Measurements from ENCODE around the gene NECTIN3.

Gene NECTIN3

DNA sequence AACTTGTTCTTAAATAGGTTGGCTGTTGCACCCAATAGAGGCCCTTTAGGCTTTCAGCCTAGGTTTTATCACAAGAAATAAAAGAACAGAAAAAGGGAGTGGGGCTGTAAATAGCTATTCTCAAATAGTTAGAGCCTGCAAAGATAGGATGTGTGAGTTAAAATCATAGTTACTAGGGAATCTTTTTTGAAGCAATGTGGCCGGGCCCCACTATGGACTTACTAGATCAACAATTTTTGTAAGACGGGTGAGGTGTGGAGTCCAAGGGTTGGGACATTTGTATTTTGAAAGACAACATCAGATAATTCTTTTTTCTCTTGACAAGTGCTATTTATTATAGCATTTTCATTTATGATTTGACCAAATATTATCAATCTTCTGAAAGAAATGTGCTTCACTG lies 5.8 kb downstream of the NECTIN3 start:
- intact Hi-C loops (cut with DNase I), result no loop called here
- no peak for DNase-seq

DNA sequence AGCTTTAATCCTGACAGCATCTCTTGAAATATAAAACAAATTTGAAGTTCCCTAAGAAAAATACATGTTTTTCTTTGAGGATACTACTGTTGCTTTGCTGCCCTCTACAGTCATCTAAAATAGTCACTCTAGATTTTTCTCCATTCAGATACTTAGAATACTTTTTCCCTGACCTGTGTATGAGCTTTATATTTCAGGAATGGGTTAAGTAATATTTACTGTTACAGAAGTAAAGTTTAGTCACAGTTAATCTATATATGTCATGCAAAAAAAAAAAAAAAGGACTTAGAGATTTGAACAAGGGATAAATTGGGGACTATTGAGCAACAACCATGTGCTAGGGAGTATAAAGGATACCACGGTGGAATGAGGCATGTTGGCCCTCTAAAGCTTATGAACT lies 8.8 kb downstream of the NECTIN3 start:
- no peak for DNase-seq
- intact Hi-C loops (cut with DNase I), result no loop called here

DNA sequence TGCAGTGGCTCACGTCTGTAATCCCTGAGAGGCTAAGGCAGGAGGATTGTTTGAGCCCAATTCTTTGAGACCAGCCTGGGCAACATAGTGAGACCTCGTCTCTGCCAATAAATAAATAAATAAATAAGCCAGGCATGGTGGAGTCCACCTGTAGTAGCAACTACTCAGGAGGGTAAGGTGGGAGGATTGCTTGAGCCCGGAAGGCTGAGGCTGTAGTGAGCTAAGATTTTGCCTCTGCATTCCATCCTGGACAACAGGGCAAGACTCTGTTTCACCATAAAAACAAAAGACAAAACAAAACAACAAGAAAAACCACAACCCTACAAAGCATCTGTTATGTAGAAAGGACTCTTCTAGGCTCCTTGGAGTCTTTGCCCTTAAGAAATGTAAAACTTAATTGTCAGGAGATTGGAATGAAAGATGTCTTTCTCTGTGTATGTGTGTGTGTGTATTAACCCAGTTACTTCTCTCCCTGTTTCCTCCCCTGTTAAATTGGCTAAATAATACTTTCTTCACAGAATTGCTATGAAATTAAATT lies 9.5 kb downstream of the NECTIN3 start:
- intact Hi-C loops (cut with DNase I), result no loop called here
- no peak for DNase-seq

DNA sequence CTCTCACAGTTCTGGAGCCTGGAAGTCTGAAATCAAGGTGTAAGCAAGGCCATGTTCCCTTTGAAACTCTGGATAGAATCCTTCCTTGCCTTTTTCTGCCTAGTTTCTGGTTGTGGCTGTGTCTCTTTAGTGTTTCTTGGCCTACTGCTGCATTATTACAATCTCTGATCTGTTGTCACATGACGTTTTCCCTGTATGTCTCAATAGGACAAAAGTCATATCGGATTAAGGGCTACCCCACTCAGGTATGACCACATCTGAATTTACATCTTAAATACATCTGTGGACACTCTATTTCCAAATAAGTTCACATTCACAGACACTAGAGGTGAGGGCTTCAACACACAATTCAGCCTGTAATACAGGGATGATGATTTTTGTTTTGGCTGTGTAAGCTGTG lies 13.3 kb downstream of the NECTIN3 start:
- intact Hi-C loops (cut with DNase I), result no loop called here
- DNase-seq, result no peak

DNA sequence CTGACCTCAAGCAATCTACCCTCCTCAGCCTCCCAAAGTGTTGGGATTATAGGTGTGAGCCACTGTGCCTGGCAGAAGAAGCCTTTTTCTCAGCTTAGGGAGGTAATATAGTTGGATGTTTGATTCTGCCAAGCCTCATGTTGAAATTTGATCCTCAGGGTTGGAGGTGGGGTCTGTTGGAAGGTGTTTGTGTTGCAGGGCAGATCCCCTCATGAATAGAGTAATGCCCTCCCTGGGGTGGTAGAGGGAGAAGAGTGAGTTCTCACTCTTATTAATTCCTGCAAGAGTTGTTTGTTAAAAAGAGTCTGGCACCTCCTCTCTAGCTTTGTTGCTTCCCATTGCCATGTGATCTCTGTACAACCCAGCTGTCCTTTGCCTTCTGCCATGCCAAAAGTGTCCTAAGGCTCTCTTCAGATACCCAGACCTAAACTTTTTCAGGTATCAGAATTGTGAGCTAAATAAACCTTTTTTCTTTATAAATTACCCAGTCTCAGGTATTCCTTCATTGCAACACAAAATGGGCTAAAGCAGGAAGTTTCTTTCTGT lies 16.4 kb downstream of the NECTIN3 start:
- intact Hi-C loops (cut with DNase I), result no loop called here

DNA sequence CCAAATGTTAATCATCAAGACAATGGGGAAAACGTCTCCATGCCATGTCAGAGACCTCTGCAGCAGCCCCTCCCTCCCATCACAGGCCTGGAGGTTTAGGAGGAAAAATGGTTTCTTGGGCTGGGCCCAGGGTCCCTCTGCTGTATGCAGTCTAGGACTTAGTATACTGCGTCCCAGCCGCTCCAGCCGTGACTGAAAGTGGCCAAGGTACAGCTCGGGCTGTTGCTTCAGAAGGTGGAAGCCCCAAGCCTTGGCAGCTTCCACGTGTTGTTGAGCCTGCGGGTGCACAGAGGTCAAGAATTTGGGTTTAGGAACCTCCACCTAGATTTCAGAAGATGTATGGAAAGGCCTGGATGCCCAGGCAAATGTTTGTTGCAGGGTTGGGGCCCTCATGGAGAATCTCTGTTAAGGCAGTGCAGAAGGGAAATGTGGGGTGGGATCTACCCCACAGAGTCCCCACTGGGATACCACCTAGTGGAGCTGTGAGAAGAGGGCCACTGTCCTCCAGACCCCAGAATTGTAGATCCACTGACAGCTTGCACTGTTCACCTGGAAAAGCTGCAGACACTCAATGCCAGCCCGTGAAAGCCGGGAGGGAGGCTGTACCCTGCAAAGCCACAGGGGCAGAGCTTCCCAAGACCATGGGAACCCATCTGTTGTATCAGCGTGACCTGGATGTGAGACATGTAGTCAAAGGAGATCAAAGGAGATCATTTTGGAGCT lies 25.0 kb downstream of the NECTIN3 start:
- intact Hi-C loops (cut with DNase I), result no loop called here
- no peak for DNase-seq

More for the DNA sequence above, 16.4 kb downstream of the NECTIN3 start:
- DNase-seq, result no peak

DNA sequence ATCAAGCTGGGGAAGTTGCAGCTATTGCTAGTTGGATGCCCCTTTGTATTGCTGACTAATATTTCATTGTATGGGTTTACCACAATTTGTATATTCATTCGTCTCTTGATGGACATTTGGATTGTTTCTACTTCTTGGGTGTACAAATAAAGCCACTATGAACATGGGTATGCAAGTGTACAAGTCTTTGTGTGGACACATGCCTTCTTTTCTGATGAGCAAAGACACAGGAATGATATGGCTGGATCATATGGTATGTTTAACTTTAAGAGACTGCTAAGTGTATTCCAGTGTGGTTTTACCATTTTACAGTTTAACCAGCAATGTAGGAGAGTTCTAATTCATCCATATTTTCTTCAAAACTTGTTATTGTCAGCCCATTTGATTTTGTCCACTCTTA lies 32.2 kb downstream of the NECTIN3 start:
- intact Hi-C loops (cut with DNase I), result no loop called here

DNA sequence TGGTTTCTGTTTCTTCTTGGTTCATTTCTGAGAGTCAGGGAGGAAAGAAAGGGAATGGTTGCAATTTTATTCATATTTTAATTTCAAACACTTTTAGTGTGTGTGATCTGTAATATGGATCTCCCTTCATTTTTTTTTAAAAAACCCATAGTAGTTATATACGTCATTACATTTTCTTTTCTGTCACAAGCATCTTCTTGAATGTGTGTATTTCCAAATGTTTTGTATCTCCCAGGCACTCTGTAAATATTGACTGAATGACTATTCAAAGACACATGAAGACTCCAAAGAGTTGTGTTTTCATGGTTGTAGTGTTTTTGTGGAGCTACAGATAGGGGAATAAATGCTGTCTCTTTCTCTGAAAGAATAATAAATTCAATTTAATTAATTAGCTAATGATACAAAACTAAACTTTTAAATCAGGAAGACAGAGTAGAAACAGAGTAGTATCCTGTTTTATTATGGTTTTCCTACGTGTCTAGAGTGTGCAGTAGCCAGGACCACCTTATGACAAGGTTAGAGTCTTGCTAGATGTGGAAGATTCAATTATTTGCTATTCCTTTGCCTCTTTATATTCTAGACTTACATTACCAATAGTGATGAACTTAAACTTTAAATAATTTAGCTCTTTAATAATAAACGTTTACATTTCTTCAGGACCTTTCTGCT lies 35.5 kb downstream of the NECTIN3 start:
- DNase-seq, result no peak
- intact Hi-C loops (cut with DNase I), result no loop called here

More for the DNA sequence above, 32.2 kb downstream of the NECTIN3 start:
- no peak for DNase-seq

DNA sequence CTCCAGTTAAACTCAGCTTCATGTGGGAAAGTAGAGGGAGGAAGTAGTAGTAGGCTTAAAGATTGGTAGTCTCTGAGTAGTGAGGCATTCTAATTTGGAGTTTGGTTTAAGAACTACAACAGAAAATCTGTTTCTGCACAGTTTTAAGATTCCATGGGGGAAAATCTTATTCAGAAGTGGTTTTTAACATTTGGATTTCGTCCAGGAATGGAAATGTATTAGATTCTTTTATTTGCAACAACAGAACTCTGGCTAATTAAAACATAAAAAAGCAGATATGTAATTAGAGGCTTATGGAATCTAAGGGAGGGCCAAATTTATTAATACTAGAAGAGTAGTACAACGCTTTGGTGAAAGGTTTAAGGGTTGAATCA lies 36.0 kb downstream of the NECTIN3 start:
- DNase-seq, result no peak
- intact Hi-C loops (cut with DNase I), result no loop called here

DNA sequence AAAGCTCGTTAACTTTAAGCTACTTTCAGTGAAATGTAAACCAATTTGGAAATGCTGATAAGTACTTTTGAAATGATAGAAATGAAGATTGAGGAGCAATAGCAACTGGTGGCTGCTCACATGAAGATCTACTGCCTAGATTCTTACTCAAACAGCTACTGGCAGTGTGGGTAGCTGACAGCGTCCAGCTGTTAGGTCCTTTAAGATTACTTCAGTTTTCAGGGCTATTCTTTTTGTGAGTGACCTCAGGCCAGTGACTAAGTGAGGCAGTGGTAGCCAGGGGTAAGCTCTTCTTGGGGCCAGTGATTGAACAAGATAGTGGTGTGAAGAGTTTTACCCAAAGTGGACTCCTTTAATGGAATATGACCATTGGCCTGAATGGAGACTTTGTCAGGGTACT lies 41.3 kb downstream of the NECTIN3 start:
- intact Hi-C loops (cut with DNase I), result no loop called here

DNA sequence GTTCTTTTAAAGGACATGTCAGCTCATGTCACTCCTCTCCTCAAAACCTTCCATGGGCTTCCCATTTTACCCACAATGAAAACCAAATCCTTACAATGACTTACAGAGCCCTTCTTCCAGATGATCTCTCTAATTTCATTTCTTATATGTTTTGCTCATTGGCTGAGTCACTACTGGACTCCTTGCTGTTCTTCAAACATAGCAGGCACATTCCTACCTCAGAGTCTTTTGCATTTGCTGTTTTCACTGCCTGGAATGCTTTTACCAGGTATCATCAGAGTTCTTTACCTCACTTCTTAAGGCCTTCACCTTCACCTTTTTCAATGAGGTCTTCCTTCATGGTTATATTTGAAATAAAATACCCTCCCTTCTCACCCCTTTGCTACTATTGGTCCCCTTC lies 57.3 kb downstream of the NECTIN3 start:
- intact Hi-C loops (cut with DNase I), result no loop called here
- DNase-seq, result no peak

More for the DNA sequence above, 41.3 kb downstream of the NECTIN3 start:
- DNase-seq, result no peak

DNA sequence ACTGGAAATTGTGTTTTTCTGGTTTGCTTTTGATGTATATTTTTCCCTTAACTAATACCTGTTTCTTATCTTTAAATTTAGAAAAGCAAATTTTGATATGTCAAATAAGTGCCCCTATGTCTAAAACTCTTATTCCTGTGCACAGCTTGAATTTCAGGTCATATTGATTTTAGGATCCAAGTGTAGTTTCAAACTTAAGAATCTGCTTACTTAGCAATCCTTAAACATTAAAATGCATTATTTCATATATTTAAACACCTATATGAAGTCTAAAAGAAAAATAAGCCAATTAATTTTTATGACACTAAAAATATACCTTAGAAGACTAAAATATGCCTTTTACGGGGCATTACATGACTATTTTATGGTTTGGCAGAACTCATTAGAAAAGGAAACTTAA lies 59.2 kb downstream of the NECTIN3 start:
- intact Hi-C loops (cut with DNase I), result no loop called here
- no peak for DNase-seq

DNA sequence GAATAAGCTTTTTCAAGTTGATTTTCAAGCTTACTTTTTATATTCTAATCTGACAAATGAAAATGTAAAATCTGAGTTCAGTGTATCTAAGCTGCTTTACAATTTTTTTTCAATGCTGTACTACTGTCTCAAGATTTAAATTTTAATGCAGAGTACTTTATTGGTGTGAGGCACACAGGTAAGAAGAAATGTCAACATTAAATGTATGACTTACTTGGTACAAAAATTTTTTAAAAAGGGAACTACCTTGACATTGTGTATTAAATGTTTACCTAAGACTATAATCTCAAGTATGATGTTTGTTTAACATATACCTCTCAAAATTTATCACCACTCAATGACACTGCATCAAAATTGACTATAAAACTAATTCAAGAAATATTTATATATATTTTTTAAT lies 62.7 kb downstream of the NECTIN3 start:
- intact Hi-C loops (cut with DNase I), result no loop called here
- no peak for DNase-seq

DNA sequence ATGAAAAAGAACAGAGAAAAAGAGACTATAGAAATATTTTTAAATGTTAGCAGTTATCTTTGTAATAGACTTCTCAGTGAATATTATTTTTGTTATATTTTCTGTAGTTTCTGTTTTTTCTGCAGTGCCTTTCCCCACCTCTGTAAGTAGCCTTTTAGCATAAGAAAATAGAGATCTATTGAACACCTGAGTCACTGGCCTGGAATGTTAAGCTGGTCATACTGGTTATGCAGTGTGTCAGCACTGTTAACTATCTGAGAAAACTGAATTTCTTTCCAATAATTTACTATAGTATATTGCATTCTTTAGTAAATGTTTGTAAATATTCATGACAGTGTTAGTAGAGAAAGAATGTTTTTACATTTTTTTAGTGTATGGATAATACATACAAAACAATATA lies 79.8 kb downstream of the NECTIN3 start:
- no peak for DNase-seq
- intact Hi-C loops (cut with DNase I), result no loop called here

DNA sequence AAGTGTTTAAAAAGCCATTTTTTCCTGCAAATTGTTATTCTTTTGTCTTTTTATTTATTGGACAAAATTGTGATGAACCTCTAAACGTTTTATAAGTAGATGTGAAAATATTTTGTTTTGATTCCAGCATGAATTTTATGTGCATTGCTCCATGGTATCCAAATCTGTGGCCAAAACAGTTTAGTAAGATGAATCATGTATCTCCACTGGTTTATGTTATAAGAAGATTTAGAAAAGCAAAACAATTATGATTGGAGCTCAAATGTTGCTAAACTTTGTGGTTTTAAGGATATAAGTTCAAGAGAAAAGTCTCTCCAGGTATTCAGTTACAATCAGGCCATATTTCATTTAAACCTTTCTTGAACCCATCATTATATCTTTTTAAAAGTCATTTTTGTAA lies 80.9 kb downstream of the NECTIN3 start:
- intact Hi-C loops (cut with DNase I), result no loop called here
- no peak for DNase-seq

DNA sequence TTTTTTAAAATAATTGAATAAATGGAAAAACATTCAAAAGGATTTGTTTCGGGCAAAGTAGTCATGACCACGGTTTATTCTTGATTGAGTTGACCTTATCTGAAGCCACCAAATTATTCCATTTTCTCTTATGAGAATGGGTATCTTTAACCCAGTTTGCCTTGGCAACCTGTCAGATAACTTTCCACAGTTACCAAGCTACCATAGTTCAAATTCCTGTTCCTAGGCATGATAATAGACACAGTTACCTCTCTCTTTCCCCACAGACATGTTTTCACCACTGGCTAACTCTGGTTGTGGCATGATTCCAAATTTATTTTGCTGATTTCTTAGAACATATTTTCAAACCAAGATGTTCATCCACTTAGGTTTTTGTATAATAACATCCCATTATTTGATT lies 84.9 kb downstream of the NECTIN3 start:
- intact Hi-C loops (cut with DNase I), result no loop called here
- no peak for DNase-seq

DNA sequence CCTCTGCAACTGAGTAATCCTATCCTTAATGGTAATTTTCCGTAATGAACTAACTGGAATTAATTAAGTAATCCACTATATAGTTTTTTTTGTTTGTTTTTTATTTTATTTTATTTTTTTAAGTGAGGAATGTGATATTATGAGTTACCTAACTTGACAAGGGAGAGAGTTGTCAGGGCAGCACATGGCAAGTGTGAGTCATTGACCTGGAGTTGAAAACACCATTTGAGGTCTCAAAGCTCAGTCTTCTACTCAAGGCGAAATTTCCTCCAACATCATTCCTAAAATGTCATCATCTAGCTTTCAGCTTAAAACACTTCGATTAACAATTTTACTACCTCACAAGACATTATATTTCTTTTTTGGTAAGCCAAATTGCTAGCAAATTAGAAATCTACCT lies 87.8 kb downstream of the NECTIN3 start:
- intact Hi-C loops (cut with DNase I), result no loop called here
- no peak for DNase-seq

DNA sequence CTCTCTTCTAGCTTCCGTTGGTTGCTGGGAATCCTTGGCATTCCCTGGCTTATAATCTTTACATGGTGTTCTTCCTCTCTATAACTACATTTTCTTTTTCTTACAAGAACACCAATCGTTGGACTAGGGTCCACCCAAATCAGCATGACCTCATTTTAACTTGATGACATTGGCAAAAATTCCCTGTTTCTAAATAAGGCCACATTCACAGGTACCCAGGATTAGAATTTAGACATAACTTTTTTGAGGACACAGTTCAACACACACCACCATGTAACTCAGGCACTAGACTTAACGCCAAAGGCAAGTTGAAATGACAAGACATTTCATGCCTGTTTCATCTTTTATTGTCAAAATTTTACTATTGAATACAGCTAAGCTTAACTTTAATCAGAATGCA lies 93.0 kb downstream of the NECTIN3 start:
- DNase-seq, result no peak
- intact Hi-C loops (cut with DNase I), result no loop called here

DNA sequence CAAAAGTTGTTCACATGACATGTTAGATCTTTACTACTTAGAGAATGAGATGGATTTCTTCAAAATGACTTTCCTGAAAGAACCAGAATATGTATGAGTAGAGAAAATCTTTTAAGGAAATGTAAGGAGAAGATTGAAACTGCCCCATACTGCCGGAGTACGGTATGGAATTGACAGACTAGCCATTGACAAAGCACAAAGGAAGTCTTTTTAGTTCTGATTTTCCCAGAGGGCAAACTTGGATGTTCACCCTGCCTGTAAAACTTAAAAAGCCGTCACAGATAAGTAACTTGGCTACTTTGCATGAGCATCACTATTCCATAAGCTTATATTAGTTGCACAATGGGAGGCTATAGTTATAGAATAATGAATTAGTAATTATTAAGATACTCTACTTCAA lies 93.8 kb downstream of the NECTIN3 start:
- DNase-seq, result no peak
- intact Hi-C loops (cut with DNase I), result no loop called here

DNA sequence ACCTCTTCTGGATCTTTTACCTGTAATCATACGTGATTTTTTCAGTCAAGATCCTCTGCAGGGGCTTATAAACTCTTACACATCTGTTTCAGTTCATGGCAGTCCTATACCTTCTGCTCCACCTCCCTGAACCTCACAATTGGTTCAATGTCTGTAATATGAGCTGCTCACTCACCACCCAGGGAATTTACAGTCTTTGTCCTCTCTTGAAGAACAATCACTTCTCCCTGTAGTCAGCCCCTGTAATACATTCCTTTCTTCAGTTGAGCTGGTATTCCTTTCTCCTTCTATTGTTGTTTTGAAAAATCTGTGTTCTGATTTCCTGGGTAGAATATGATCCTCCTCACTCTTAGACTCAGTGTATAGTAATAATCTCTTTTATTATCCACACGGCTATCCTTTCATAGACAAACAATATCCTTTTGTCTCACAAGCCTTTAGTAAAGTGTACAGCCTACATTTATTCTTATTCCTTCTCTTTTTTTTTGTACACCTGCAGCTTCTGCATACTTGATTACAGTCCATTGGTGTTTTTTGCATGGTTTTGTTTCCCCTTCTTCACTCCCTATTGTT lies 101.8 kb downstream of the NECTIN3 start:
- no peak for DNase-seq
- intact Hi-C loops (cut with DNase I), result no loop called here

Measured in head of caudate nucleus (tissue), 42 donors.